CD4-positive, alpha-beta T cell (primary cell): ENCODE data around the gene FGF19. TPM values are rescaled to one million over a fixed set of nuclear protein-coding genes. Genes with fewer than 3 reads are reported as not detected.

ENCODE experiments used
- ATAC-seq: fragments of 200-7000 bp; cut with Tn5 transposase; one replicate; pipeline ENCODE4 v1.10.0; 2022; ENCODE audit warnings: mild to moderate bottlenecking; ENCODE audit not compliant: poor library complexity
- CTCF ChIA-PET: fragments of 350-600 bp; sonication (Branson Sonifier 250); formaldehyde crosslinking; loops from one replicate; lab custom pipeline; 2021; ENCODE audit warnings: antibody characterized with exemption, inconsistent platforms; lab: Charles Lee
- POLR2A ChIA-PET: fragments of 350-600 bp; sonication (Branson Sonifier 250); formaldehyde crosslinking; loops from one replicate; lab custom pipeline; 2021; ENCODE audit warnings: antibody characterized with exemption, inconsistent platforms; lab: Charles Lee
- DNase-seq, 14 experiments: peaks; one replicate each; pipeline ENCODE4 v3.0.0-alpha.2; 2013 to 2020; ENCODE audit warnings: mixed read lengths in 2 of 14
- H3K27ac ChIP-seq, 2 donors: one replicate each; pipeline versions ENCODE4 v1.5.1 to v1.7.0; 2013; ENCODE audit warnings: low read length in 2 of 2, low read depth in 1 of 2, mild to moderate bottlenecking in 1 of 2
- H3K27me3 ChIP-seq, 2 experiments: 1 replicate in 1 of 2; 2 replicates in 1 of 2; pipeline versions ENCODE4 v1.6.1 to v1.7.0; 2013; ENCODE audit warnings: low read length in 2 of 2, control low read depth in 1 of 2, mild to moderate bottlenecking in 1 of 2, moderate library complexity in 1 of 2; ENCODE audit not compliant: insufficient read depth in 2 of 2, control insufficient read depth in 1 of 2
- H3K36me3 ChIP-seq: one replicate; pipeline ENCODE4 v1.6.1; 2013; ENCODE audit warnings: low read length, control low read depth; ENCODE audit not compliant: insufficient read depth
- H3K4me1 ChIP-seq: one replicate; pipeline ENCODE4 v1.6.1; 2013; ENCODE audit warnings: low read length, control low read depth; ENCODE audit not compliant: insufficient read depth
- H3K4me3 ChIP-seq: one replicate; pipeline ENCODE4 v1.5.1; 2013; ENCODE audit warnings: mild to moderate bottlenecking, low read length, moderate library complexity
- H3K9me3 ChIP-seq, 2 experiments: 1 replicate in 1 of 2; 2 replicates in 1 of 2; pipeline versions ENCODE4 v1.6.1 to v1.7.0; 2013; ENCODE audit warnings: low read length in 2 of 2, mild to moderate bottlenecking in 2 of 2, control low read depth in 1 of 2, moderate library complexity in 1 of 2; ENCODE audit not compliant: control insufficient read depth in 1 of 2, insufficient read depth in 1 of 2
- H3K27ac Mint-ChIP-seq: one replicate; pipeline ENCODE4 v1.8.0; 2020; ENCODE audit warnings: mixed read lengths
- H3K27me3 Mint-ChIP-seq: one replicate; pipeline ENCODE4 v1.8.0; 2021; ENCODE audit warnings: mixed read lengths
- H3K36me3 Mint-ChIP-seq: one replicate; pipeline ENCODE4 v1.8.0; 2021; ENCODE audit warnings: low read depth, mixed read lengths
- H3K4me1 Mint-ChIP-seq: one replicate; pipeline ENCODE4 v1.8.0; 2021; ENCODE audit warnings: low read depth, mixed read lengths
- H3K4me3 Mint-ChIP-seq: one replicate; pipeline ENCODE4 v1.8.0; 2020; ENCODE audit warnings: mild to moderate bottlenecking, mixed read lengths
- H3K9me3 Mint-ChIP-seq: one replicate; pipeline ENCODE4 v1.8.0; 2020; ENCODE audit warnings: mixed read lengths
- CTCF ChIP-seq: fragments of 200-600 bp; IDR thresholded peaks from one replicate; pipeline ENCODE4 v1.8.0; 2022; ENCODE audit warnings: antibody characterized with exemption, mild to moderate bottlenecking
- intact Hi-C, 2 experiments: fragments of 100-400 bp; cut with DNase I in 1 of 2; cut with micrococcal nuclease in 1 of 2; formaldehyde crosslinking; loops; one replicate each; pipeline versions ENCODE4 v1.15.1 to v1.9.0; 2023 to 2025; cut with DNase I, micrococcal nuclease
- total RNA-seq, 174 experiments: library from RNA in 2 of 174; stranded (reverse) in 2 of 174; gene quantifications; one replicate each; pipeline ENCODE4 v1.2.3 and lab custom pipeline; 2021 to 2026

FGF19 gene
- total RNA-seq, 2 experiments from 2014 or later, result not detected

DNA sequence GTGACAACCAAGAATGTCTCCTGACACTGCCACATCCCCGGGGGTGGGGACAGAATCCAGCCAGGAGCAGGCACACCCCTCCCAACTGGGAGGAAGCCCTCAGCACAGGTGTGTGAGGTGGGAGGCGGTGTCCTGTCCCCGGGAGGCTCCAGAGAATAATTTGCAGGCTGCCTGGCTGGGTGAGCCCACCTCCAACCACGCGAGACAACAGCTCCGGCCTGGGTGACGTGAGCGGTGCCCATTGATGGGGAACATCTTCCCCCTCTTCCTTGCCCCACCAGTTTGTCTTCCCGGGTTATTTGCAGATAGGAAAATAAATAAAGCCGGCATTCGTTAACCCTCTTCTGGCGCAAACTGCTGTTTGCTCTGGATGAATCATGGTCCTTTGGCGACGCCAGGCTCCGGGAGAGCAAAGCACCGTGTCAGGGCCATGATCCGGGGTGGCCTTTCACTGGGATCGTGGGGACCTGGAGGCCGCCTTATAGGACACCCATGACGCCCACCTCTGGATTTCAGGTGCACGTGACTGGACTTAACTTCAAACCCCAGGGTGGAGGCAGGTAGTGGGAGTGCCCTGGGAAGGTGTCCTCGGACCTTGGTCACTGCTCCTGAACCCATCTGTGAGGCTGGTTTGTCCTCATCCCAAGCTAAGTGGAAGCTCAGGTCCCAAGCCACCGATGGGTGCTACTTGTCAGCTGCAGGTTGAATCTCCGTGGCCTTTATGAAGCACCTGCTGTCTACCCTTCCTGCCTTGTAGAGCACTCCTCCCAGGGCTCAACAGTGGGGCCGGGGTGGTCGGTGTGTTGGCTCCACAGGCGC is 49.0 kb downstream of the FGF19 start:
- DNase-seq (peak in 1 of 14 experiments; percentile 27), ATAC-seq (no peak)
- CTCF ChIA-PET, result no interaction called here
- no peaks in the 10 kb centered on the region for H3K9me3 ChIP-seq
- no peak overlapping the region for H3K4me3 Mint-ChIP-seq
- no peaks in the 10 kb centered on the region for H3K36me3 ChIP-seq
- H3K4me1 Mint-ChIP-seq, result no peaks in the 10 kb centered on the region
- TF ChIP-seq CTCF, result no peak
- no peaks in the 10 kb centered on the region for H3K4me1 ChIP-seq
- no peak overlapping the region for H3K27ac ChIP-seq
- H3K27me3 Mint-ChIP-seq, result no peaks in the 10 kb centered on the region
- H3K9me3 Mint-ChIP-seq, result no peaks in the 10 kb centered on the region
- intact Hi-C loops, result no loop called here
- H3K27me3 ChIP-seq, result no peaks in the 10 kb centered on the region
- no peak overlapping the region for H3K27ac Mint-ChIP-seq
- H3K4me3 ChIP-seq, result no peak overlapping the region
- H3K36me3 Mint-ChIP-seq, result peaks cover 5% of the 10 kb centered on the region
- POLR2A ChIA-PET, result no interaction called here

- H3K27ac Mint-ChIP-seq, result no peak overlapping the region
- POLR2A ChIA-PET, result interaction anchor here (0.7 kb wide), 1 partner anchor 292 kb away, joined by 3 read pairs; no protein-coding TSS in a partner anchor
Measured at GRCh38 chr11:69654001-69654659, 49.7 kb downstream of the FGF19 start.

DNA sequence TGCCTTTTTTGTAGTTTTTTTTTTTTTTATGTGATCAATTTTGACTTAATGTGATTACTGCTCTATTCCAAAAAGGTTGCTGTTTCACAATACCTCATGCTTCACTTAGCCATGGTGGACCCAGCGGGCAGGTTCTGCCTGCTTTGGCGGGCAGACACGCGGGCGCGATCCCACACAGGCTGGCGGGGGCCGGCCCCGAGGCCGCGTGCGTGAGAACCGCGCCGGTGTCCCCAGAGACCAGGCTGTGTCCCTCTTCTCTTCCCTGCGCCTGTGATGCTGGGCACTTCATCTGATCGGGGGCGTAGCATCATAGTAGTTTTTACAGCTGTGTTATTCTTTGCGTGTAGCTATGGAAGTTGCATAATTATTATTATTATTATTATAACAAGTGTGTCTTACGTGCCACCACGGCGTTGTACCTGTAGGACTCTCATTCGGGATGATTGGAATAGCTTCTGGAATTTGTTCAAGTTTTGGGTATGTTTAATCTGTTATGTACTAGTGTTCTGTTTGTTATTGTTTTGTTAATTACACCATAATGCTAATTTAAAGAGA is 50.3 kb downstream of the FGF19 start:
- ChIA-PET CTCF (no interaction called here), POLR2A (interaction anchor here (0.7 kb wide), 1 partner anchor 293 kb away, joined by 3 read pairs; no protein-coding TSS in a partner anchor)
- Histone ChIP-seq H3K27ac (no peak overlapping the region), H3K27me3 (no peaks in the 10 kb centered on the region), H3K4me3 (no peak overlapping the region), H3K9me3 (no peaks in the 10 kb centered on the region), H3K36me3 (no peaks in the 10 kb centered on the region), H3K4me1 (no peaks in the 10 kb centered on the region)
- no peaks in the 10 kb centered on the region for H3K9me3 Mint-ChIP-seq
- H3K4me1 Mint-ChIP-seq, result no peaks in the 10 kb centered on the region
- H3K4me3 Mint-ChIP-seq, result no peak overlapping the region
- no peak for DNase-seq
- H3K27ac Mint-ChIP-seq, result no peak overlapping the region
- intact Hi-C loops, result no loop called here
- peaks cover 5% of the 10 kb centered on the region for H3K36me3 Mint-ChIP-seq
- H3K27me3 Mint-ChIP-seq, result no peaks in the 10 kb centered on the region
- no peak for TF ChIP-seq CTCF
- no peak for ATAC-seq

More at GRCh38 chr11:69654001-69654659, 49.7 kb downstream of the FGF19 start:
- Mint-ChIP-seq H3K4me1 (no peaks in the 10 kb centered on the region), H3K27me3 (no peaks in the 10 kb centered on the region), H3K36me3 (peaks cover 5% of the 10 kb centered on the region), H3K9me3 (no peaks in the 10 kb centered on the region), H3K4me3 (no peak overlapping the region)
- CTCF ChIA-PET, result no interaction called here
- intact Hi-C loops, result no loop called here
- ATAC-seq (no peak), DNase-seq (peak in 1 of 14 experiments; percentile 17)
- Histone ChIP-seq H3K27me3 (no peaks in the 10 kb centered on the region), H3K4me3 (no peak overlapping the region), H3K4me1 (no peaks in the 10 kb centered on the region), H3K27ac (no peak overlapping the region), H3K9me3 (no peaks in the 10 kb centered on the region), H3K36me3 (no peaks in the 10 kb centered on the region)
- no peak for TF ChIP-seq CTCF
